Inflammatory macrophage treated with lipopolysaccharide for 1 hour (primary cell): Measurements from ENCODE around the gene FBXO47.

Experiments used
- DNase-seq, 2 donors: peaks; one replicate each; pipeline ENCODE4 v3.0.0-alpha.2; 2020 to 2022

Gene FBXO47, protein sequence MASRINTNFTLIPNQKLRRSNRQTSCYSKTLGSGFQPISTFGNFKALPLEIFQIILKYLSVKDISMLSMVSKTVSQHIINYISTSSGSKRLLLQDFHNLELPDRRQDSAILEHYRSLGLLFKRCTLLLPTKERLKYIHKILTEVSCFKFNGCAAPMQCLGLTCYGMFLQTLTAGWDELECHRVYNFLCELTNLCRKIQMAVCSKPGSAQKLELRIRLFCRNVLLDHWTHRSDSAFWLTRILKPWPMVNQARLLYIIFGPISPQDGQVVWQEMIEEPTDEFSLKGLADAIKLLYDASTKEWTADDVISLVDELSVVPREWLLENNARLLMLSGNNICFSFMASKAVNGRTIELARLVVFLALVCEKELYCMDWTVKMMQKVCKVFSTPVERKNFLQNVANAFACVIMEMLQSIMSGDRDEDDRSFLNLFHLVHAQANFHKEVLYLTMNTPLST

DNA sequence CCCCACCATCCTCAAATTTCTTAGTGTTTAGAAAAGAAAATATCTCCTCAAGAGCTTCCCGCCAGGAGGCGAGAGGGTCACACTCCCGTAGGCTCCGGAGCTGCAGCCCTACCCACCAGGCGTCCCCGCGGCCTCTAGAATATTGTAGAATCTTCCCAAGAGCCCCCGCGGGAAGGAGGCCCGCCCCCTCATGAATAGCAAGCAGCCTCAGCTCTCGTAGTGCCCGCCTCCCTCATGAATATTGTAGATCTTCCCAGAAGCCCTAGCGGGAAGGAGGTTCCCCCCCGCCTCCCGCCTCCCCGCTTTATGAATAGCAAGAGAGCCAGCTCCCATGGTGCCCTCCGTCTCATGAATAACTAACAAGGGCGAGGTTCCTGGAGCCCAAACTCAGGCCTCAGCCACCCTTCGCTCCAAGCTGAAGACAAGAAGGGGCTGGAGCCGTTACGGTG is at the start of gene FBXO47:
Gene FBXO47, minus strand, starts transcription at position 114 of the 449 bp plus-strand sequence. CDS start 4,378 bp downstream, outside the sequence.
- peak; percentile 78 to 88 for DNase-seq

DNA sequence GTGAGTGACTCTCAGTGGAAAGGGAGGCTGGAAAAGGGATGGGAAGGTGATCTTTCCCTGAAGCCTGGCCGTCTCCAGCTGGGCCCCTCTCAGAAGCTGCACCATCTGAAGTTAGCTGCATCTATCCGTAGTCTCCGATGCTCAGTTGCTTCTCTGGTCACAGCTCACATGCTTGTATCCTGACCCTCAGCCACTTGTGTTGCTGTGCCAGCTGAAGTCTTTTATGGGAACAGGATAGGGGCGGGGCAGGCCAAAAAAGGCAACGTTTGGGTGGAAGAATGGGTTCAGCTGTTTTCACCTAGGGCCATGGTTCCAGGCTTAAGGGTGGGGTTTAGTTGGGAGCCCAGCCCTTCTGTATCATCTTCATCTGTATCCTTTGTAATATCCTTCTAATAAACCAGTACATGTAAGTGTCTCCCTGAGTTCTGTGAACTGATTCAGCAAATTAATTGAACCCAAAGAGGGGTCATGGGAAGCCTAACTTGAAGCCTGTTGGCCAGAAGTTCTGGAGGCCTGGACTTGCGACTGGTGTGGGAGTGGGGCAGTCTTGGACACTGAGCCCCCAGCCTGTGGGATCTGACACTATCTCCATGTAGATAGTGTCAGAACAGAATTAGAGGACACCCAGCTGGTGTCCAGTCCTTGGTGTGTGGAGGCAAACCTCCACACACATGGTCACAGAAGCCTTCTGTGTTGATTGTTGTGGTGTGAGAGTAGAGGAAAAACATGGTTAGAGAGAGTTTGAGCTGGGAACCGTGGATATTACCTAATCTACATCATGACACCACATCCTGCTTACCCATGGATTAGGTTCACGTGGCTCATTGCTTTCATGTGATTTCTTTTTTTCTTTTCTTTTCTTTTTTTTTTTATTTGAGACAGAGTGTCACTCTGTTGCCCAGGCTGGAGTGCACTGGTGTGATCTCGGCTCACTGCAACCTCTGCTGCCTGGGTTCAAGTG is 49.3 kb upstream of the FBXO47 start:
- DNase-seq: peak; percentile 42 to 59

DNA sequence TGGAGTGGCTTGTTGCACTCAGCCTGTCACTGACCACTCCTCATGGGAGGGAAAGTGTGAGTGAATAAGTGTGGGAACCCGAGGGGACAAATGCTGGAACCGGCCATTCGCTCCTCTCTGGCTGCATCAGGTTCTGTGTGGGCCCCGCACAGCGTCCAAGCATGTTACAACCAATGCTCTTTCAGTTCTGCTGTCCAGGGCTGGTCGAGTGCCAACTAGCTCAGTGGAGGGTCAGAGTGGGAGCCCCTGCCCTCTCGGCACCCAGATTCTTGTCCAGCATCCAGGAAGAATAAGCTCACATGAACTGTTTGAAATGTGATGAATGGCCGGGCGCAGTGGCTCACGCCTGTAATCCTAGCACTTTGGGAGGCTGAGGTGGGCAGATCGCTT is 48.3 kb upstream of the FBXO47 start:
- DNase-seq: no peak

DNA sequence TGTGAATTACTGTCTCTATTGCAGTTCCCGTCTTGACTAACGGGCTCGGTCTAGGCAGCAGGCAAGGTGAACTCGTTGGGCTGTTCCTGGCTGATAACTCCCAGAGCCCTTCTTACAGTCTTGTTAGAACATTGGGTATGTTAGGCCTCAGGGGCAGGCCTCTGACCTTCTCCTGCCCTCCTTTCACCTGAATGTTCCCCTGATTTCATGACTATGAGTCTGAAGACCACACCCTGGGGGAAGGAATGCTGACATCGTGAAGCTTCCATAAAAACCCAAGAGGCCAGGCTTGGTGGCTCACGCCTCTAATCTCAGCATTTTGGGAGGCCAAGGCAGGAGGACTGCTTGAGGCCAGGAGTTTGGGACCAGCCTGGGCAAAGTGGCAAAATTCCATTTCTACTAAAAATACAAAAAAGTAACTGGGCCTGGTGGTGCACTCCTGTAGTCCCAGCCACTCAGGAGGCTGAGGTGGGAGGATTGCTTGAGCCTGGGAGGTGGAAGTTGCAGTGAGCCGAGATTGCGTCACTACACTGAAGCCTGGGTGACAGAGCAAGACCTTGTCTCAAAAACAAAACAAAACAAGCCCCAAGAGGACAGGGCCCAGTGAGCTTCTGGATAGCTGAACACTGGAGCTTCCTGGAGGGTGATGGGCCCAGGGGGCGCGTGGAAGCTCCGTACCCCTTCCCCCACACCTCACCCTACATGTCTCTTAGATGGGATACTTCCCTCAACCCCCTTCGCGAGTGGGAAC is 47.8 kb upstream of the FBXO47 start:
- peak; percentile 48 to 68 for DNase-seq

DNA sequence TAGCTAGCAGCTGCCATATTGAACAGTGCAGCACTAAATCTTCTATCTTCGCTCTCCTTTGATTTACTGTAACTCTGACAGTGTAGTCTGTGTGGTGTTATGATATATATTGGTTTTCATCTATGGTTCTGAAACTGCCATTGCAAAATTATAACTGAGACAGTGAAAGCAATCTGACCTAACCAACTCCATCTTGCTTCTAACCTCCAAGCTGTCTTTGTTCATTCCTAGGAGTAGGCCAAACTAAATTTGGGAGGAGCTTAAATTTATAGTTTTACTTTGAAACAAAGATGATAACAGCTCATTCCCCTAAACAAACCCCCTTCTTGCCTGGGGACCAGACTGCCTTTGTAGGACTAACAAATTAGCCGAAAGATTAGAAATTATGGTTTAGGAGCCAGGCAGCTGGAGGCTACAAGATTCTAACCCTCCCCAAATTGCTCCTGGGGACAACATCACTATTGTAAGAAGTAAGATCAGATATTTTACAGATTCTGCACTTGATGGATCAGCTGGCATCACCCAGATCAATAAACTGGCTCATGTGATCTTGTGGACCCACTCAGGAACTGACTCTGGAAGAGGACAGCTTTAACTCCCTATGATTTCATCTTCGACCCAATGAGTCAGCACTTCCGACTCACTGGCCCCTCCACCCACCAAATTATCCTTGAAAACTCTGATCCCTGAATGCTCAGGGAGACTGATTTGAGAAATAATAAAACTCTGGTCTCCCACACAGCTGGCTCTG is 47.0 kb upstream of the FBXO47 start:
- peak; percentile 42 to 76 for DNase-seq

DNA sequence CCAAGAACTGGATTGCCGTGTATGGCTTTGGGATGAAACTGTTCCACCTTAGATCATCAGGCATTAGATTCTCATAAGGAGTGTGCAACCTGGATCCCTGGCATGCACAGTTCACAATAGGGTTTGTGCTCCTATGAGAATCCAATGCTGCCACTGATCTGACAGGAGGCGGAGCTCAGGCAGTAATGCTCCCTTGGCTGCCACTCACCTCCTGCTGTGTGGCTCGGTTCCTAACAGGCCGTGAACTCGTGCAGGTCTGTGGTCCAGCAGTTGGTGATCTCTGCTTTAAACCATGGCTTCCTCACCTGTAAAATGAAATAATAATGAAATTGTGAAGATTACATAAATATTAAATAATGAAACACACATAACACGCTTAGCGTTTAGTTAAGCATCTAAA is 45.5 kb upstream of the FBXO47 start:
- no peak for DNase-seq

DNA sequence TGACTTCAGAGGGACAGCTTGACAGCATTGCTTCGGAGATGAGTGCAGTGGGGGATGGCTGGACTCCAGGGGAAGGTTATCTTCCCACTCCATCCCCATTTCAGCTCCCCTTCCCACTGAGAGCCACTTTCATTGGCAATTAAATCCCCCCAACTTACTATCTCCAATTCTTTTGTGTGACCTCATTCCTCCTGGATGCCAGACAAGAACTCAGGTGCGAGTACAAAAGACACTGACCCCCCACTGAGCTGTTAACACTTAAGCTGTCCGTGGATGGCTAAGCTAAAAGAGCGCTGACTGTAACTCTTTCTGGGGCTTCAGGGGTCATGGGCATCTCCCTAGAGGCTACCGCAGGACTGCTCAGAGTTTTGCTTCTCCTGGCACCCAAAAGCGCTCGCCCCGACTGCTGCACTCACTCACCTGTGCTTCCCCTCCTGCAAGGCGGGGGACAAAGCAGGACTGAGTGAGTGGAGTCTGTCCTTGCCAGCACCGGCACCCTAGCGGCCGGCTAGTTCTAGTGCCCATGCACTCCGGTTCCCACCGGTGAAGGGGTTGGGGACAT is 44.8 kb upstream of the FBXO47 start:
- DNase-seq: no peak

DNA sequence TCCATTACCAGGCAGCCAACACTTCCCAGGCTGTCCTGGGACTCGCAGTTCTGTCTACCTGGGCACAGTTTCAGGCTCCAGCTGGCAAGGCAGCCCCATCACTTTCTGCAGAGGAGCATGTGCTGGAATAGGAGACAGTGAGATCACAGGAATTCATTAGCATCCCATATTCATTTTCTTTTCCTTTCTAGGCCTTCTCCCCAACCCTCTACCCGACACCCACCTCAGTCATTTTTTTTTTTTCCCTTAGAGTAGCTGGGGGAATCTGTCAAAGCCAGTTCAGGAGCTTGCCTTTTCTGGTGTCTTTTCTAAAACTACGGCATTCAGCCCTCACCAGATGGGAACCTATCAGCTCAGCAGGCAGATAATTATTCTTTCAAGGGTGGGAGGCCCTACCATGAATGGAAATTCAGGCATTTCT is 42.4 kb upstream of the FBXO47 start:
- no peak for DNase-seq

DNA sequence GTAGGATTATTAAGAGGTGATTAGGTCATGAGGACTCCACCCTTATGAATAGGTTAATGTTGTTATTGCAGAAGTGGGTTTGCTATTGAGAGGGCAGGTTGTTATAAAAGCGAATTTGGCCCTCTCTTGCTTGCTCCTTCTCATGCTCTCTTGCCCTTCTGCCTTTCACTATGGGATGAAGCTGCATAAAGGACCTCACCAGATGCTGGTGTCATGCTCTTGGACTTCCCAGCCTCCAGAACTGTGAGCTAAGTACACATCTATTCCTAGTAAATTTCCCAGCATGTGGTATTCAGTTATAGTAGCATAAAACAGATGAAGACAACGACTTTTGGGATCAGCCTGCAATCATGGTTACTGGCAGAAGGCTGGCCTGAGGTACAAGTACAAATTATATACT is 41.4 kb upstream of the FBXO47 start:
- no peak for DNase-seq

DNA sequence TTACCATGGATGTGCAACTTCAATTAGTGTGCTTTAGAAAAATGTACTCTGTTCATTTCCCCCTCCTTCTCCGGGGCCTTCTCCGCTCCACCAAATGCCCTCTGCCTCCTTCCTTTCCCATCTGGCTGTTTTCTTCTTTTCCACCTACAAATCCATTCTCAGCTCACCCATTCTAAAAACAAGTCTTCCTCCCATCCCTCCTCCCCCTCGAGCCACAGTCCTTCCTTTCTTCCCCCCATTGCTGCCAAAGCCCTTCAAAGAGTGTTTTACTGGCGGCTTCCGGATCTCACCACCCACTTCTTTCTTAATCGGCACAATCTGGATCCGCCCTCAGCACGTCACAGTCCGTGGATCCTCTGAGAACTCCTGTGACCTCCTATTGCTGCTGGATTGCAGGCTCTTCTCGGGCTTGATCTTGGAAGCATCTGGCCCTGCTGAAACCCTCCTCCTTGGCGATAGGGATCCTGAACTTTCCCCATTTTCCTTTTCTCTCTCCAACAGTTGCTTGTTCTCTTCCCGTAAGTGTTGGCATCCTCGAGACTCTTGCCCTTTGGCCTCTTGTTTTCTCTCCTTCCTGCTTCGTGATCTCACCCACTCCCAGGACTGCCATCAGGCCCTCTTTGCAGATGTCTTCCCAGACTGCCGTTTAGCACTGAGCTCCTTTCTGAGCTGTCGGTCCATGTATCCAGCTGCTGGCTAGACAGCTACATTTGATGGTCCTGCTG is 36.0 kb upstream of the FBXO47 start:
- DNase-seq: peak; percentile 66 to 84

DNA sequence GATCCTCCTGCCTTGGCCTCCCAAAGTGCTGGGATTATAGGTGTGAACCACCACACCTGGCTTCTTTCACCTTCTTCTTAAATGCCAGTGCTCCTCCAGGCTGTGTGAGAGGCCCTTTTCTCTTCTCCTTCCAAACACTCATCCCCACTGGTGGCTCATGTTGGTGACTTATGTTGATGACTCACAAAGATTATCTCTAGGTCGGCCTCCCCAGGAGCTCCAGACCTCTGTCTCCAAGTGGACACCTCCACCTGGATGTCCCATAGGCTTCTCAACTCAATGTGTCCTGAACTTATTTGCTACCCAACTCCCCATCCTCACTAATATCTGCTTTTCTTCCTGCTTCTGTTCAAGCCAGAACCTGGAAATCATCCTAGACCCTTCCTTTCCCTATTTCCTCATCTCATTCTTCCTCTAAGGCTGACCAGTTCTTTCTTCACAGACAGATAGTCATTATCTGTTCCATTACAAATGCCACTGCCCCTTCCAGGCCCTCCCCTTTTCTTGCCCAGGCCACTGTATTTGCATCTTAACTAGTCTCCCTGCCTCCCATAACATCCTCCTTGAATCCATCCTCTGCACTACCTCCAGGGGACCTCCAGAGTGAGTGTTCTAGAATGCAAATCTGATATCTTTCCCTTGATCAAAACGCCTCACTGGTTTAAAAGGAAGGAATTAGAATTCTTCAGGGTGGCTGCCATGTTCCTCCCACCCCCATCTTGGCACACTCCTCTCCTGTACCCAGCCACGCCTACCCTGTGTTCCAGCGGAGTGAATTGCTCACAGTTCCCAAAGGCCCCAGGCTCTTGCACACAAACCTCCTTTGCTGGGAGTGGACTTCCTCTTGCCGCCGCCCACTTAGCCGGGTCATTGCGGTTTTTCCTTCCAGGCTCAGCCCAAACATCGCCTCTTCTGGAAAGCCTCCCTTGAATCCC is 34.8 kb upstream of the FBXO47 start:
- peak; percentile 92 to 93 for DNase-seq

DNA sequence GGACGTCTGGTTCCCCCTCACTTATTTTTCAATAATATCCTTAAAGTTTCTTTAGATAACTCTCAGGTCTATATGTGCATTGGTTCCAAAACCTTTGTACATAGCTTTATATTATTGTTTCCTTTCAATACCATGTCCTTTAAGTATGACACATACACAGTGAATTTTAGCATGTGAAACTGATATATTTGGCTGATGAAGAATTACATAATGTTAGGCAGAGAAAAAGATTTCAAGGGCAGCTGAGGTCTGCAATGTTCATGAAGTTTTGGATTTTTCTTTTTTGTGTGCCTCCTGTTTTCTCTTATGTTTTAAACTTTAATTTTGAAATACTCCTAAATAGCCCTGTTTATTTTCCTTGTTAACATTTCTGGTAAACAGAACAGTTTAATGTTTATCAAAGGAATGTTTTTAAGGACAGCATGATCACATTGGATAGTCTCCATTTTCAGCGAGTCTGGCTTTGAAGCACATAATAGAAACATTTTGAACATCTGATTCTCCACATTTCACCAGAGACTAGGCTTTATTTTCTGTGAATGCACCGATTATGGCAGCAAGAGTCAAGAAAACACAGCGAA is 32.9 kb upstream of the FBXO47 start:
- DNase-seq: no peak

DNA sequence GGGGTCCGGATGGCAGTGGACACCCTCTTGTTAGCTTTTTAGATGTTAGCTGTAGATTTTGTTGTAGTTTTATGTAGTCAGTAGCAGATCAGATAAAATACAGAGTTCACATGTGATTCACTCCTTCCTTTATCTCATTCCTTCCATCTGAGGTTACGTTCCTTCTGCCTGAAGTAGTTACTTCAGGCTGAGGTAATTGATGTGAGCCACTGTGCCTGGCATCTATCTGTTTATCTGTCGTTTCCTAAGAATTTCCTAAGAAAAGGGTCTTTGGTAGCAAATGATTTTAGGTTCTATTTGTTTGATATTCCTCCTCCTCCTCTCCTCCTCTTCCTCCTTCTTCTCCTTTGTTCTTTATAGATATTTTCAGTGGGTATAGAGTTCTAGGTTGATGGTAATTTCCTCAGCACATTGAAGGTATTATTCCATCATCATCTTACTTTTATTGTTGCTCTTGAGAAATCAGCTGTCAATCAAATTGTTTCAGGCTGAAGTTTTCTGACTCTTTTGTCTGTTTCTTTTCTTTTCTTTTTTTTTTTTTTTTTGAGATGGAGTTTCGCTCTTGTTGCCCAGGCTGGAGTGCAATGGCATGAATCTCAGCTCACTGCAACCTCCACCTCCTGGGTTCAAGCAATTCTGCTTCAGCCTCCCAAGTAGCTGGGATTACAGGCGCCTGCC is 29.6 kb upstream of the FBXO47 start:
- no peak for DNase-seq

DNA sequence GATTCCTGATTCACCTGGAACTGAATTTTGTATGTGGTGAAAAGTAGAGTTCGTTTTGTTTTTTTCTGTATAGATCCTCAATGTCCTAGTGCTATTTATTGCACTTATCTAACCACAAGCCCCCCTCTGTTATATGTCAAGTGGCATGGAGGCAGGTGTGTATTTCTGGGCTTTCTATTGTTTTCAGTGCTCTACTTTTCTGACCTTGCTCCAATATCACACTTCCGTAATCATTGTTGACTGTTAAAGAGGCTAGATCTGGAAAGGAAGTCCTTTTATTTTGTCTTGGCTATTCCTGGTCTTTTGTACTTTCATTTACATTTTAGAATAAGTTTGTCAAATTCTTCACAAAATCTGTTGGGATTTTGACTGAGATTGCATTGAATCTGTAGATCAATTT is 26.8 kb upstream of the FBXO47 start:
- no peak for DNase-seq

DNA sequence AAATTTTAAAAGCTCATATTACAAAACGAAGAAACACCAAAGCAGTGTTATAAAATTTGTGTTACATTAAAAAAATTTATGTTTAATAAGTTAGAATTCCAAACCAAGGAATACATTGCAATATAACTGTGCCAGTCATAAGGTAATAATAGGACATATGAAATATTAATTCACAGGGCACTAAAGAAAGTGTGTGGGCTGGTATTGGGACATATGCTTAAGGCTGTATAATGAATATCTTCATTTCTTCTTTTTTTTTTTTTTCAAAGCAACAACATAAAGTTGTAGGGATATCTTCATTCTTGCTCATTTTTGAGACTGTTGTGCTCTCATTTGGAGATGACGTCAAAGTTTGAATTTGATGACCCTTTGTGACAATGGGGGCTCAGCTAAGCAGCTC is 17.5 kb upstream of the FBXO47 start:
- DNase-seq: peak; percentile 62 to 70

DNA sequence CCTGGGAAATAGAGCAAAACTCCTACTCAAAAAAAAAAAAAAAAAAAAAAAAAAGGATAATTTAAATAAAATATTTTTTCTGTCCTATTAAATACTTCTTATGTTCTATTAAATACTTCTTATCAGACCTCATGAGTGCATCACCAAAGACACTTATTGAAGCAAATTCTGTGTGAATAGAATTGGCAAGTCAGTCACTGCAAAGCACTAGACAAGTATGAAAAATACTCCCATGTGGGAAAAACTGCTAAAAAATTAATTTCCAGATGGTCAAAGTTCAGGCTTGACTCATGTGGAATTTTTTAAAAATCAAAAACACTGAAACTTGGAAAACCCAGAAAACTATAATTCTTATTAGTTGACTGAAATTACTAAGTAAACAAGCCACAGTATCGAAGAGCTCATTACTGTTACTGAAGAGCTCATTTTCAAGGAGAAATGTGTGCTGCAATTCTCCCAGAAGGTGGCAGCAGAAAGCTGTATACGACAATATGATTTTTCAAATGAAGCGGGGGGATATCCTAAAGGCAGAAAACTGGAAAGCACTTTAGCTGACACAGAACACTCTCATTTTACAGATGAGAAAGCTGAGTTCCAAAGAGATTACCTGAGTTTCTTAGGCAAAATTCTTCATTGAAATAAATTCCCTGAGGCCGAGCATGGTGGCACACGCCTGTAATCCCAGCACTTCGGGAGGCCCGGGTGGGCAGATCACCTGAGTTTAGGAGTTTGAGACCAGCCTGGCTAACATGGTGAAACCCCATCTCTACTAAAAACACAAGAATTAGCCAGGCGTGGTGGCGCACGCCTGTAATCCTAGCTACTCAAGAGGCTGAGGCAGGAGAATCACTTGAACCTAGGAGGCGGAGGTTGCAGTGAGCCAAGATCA is 15.9 kb upstream of the FBXO47 start:
- DNase-seq: peak; percentile 52 to 79

DNA sequence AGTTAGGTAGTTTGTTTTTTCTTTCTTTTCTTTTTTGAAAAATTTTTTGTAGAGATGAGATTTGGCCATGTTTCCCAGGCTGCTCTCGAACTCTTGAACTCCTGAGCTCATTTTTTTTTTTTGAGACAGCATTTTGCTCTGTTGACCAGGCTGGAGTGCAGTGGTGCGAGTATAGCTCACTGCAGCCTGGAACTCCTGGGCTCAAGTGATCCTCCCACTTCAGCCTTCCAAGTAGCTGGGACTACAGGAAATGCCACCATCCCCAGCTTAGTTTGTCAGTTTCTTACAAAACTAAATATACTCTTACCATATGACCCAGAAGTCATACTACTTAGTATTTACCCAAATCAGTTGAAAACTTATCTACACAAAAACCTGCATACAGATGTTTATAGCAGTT is 14.4 kb upstream of the FBXO47 start:
- DNase-seq: no peak
